Activated T-cell treated with anti-CD3 and anti-CD28 coated beads, Interleukin-2, amount 50 U/mL, for 72 hours (primary cell): ENCODE data around the gene LTF. TPM values are rescaled to one million over a fixed set of nuclear protein-coding genes. Genes with fewer than 3 reads are reported as not detected.
A peak's percentile ranks its signal among the peaks of the same experiment; 100 is the strongest.
"Not testable (repeated sequence)": the region's sequence is repeated elsewhere in the genome, so short reads cannot be mapped to it uniquely, and the experiment has no call there.

Experiments
- ATAC-seq, 2 donors: fragments of 150-1000 bp; cut with Tn5 transposase; replicated peaks in 1 of 2; 2 replicates each; pipeline ENCODE4 v1.10.0; 2021; ENCODE audit warnings: moderate library complexity in 2 of 2, mild to moderate bottlenecking in 1 of 2
- DNase-seq, 2 donors: peaks; one replicate each; pipeline ENCODE4 v3.0.0; 2021 to 2022; ENCODE audit warnings: mixed read lengths in 1 of 2
- H3K27ac Mint-ChIP-seq: one replicate; pipeline ENCODE4 v1.8.0; 2022; ENCODE audit warnings: mild to moderate bottlenecking, moderate library complexity, mixed read lengths
- H3K27me3 Mint-ChIP-seq: one replicate; pipeline ENCODE4 v1.8.0; 2022; ENCODE audit warnings: low read depth, mixed read lengths
- H3K36me3 Mint-ChIP-seq, 2 donors: one replicate each; pipeline ENCODE4 v1.8.0; 2022; ENCODE audit warnings: mixed read lengths in 2 of 2, mild to moderate bottlenecking in 1 of 2; ENCODE audit not compliant: insufficient read depth in 2 of 2
- H3K4me1 Mint-ChIP-seq: one replicate; pipeline ENCODE4 v1.8.0; 2022; ENCODE audit warnings: low read depth, mixed read lengths
- H3K4me3 Mint-ChIP-seq, 2 donors: one replicate each; pipeline ENCODE4 v1.8.0; 2022; ENCODE audit warnings: mild to moderate bottlenecking in 2 of 2, mixed read lengths in 2 of 2, moderate library complexity in 2 of 2
- H3K9me3 Mint-ChIP-seq, 2 donors: one replicate each; pipeline ENCODE4 v1.8.0; 2022; ENCODE audit warnings: mixed read lengths in 2 of 2
- total RNA-seq, 2 donors: library from RNA; stranded (reverse); gene quantifications; one replicate each; pipeline ENCODE4 v1.2.3, GENCODE V29; 2022

LTF gene
- total RNA-seq, 2 donors from 2014 or later: not detected

- Mint-ChIP-seq H3K36me3 (no peaks in the 10 kb centered on the region), H3K4me3 (no peak within 1 kb of the TSS), H3K27ac (no peak within 1 kb of the TSS), H3K27me3 (no peaks in the 10 kb centered on the region), H3K9me3 (no peaks in the 10 kb centered on the region), H3K4me1 (peaks cover 8% of the 10 kb centered on the region)
- DNase-seq (no peak), ATAC-seq (no peak)
Measured at GRCh38 chr3:46497556-46498265, 33.0 kb upstream of the LTF start, which contains the start of gene RTP3. Gene RTP3 (plus strand): TSS chr3:46497976. CDS start chr3:46498063, 87 bp downstream.

- H3K27ac Mint-ChIP-seq: no peak overlapping the region
- H3K36me3 Mint-ChIP-seq: no peaks in the 10 kb centered on the region
- peak; percentile 23 to 35 for DNase-seq
- peaks cover 6% of the 10 kb centered on the region for H3K4me1 Mint-ChIP-seq
- H3K4me3 Mint-ChIP-seq: no peak overlapping the region
- no peak for ATAC-seq
- H3K27me3 Mint-ChIP-seq: no peaks in the 10 kb centered on the region
- H3K9me3 Mint-ChIP-seq: no peaks in the 10 kb centered on the region
Measured at GRCh38 chr3:46496746-46497555, 32.2 kb upstream of the LTF start.

DNA sequence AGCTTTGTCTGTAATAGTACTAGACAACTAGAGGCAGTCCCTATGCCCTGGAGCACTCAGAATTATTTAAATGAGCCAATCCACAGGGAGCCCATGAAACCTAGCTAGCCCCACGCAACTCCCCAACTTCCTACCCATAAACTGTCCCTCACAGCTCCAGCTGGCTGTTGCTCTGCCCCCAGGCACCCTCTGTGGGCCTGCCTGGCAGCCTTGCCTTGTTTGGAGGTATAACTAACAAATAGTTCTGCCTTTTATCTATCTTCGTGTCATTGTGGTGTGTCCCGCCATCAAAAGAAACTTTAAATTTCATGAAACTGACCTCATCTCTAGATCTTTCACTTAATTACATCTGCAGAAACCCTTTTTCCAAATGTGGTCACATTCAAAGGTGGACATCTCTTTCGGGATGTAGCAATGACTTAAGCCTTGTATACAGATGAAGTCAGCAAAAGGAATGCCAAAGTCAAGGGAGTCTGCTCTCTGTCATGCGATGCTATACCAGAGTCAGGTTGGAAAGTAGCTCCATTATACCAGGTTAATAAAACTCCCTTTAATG lies 31.3 kb upstream of the LTF start:
- Mint-ChIP-seq H3K4me3 (no peak overlapping the region), H3K9me3 (no peaks in the 10 kb centered on the region), H3K27ac (no peak overlapping the region), H3K36me3 (no peaks in the 10 kb centered on the region), H3K27me3 (no peaks in the 10 kb centered on the region), H3K4me1 (peaks cover 5% of the 10 kb centered on the region)
- DNase-seq (no peak), ATAC-seq (no peak)

GRCh38 chr3:46494491-46494890 lies 29.8 kb upstream of the LTF start:
- H3K36me3 Mint-ChIP-seq, ATAC-seq, H3K27me3 Mint-ChIP-seq, DNase-seq, H3K4me1 Mint-ChIP-seq, H3K9me3 Mint-ChIP-seq, H3K27ac Mint-ChIP-seq, H3K4me3 Mint-ChIP-seq: not testable (repeated sequence)

DNA sequence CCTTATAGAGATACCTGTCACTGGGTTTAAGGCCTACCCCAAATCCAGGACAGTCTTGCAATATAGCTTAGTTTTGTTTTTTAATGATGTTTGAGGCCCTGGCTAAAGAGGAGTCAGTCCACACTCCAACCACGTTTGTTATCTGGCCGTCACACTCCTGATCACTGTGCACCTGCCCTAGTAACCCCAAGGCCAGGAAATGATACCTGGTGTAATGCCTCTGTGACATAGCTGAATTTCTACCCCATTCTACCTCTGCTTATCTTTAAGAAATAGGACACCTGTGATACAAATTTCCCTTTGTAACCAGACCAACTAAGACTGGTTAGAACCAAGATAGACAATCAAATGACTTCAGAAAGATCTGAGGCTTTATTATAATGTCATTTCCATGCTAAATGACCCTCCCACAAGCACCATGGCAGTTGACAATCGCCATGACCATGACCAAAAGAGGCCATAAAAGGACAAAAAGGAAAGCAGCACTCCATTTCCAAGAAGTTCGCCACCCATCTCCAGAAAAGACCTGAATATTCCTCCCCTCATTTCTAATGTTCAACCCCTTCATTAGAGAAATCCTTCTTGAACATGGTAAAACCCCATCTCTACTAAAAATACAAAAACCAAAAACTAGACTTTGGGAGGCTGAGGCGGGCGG lies 28.3 kb upstream of the LTF start:
- no peaks in the 10 kb centered on the region for H3K36me3 Mint-ChIP-seq
- H3K4me3 Mint-ChIP-seq: no peak overlapping the region

GRCh38 chr3:46491089-46492070 lies 26.7 kb upstream of the LTF start:
- DNase-seq (no peak), ATAC-seq (no peak)
- no peaks in the 10 kb centered on the region for H3K9me3 Mint-ChIP-seq
- H3K27me3 Mint-ChIP-seq: no peaks in the 10 kb centered on the region
- no peak overlapping the region for H3K4me3 Mint-ChIP-seq
- peaks cover 9% of the 10 kb centered on the region for H3K4me1 Mint-ChIP-seq
- no peaks in the 10 kb centered on the region for H3K36me3 Mint-ChIP-seq
- H3K27ac Mint-ChIP-seq: no peak overlapping the region

More for the DNA sequence above, 28.3 kb upstream of the LTF start:
- Mint-ChIP-seq H3K9me3 (no peaks in the 10 kb centered on the region), H3K27ac (no peak overlapping the region), H3K27me3 (no peaks in the 10 kb centered on the region), H3K4me1 (peaks cover 9% of the 10 kb centered on the region)
- no peak for ATAC-seq
- DNase-seq: no peak

DNA sequence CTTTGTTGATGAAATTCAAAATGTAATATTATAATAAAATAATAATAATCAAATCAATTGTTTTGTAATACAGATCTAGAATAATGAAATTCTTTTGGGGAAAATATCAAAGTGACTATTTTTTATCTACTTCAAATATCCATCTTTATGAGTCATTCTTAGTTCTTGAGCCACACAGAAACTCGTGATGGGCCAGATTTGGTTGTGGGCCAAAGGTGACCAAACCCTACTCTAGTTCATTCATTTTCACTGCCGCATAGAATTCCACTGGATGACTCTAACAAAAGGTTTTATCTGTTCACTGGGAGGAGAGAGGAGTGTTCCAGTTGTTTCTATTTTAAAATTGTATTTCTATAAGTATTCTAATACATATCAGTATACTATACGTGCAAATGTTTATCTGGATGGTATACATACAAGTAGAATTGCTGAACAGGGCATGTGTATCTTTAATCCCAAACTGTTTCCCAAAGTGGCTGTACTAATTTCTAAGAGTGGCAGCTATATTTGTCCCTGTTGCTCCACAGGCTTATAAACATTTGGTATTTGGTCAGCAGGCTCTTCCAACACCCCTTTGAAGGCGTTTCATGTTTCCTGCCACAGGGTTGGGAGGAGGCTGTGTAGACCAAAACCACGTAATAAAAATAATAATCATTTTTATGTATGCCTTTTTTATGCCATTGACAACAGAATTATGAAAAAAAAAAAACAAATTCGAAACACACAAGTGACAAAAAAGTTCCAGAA lies 25.8 kb upstream of the LTF start:
- H3K4me1 Mint-ChIP-seq: peaks cover 9% of the 10 kb centered on the region
- DNase-seq (no peak), ATAC-seq (no peak)
- H3K4me3 Mint-ChIP-seq: no peak overlapping the region
- H3K27ac Mint-ChIP-seq: no peak overlapping the region
- H3K36me3 Mint-ChIP-seq: no peaks in the 10 kb centered on the region
- H3K27me3 Mint-ChIP-seq: no peaks in the 10 kb centered on the region
- H3K9me3 Mint-ChIP-seq: no peaks in the 10 kb centered on the region

GRCh38 chr3:46489875-46490274 lies 25.2 kb upstream of the LTF start:
- Mint-ChIP-seq H3K27ac (no peak overlapping the region), H3K36me3 (no peaks in the 10 kb centered on the region), H3K4me3 (no peak overlapping the region), H3K4me1 (peaks cover 9% of the 10 kb centered on the region), H3K27me3 (no peaks in the 10 kb centered on the region), H3K9me3 (no peaks in the 10 kb centered on the region)
- ATAC-seq (no peak), DNase-seq (no peak)

DNA sequence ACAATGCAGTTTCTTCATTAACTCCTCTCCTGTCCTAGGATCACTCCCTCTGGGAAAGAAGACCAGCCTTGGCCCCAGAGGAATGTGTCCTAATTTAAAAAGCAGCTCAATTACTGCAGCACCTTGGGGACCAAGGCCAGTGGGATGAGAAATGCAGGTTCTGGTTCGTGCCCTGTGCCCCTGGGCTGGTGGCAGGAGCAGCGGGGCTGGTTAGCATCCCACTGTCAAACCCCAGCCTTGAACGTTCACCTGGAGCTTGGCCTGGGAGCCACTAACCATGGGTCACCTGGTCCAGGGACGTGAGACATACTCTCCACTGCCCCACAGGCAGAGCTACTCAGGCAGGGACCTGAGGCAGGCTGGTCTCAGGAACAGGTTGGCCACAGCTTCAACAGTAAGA lies 24.7 kb upstream of the LTF start:
- H3K9me3 Mint-ChIP-seq: no peaks in the 10 kb centered on the region
- H3K36me3 Mint-ChIP-seq: no peaks in the 10 kb centered on the region
- peaks cover 9% of the 10 kb centered on the region for H3K4me1 Mint-ChIP-seq
- DNase-seq: no peak
- H3K27me3 Mint-ChIP-seq: no peaks in the 10 kb centered on the region
- no peak overlapping the region for H3K27ac Mint-ChIP-seq
- no peak for ATAC-seq
- H3K4me3 Mint-ChIP-seq: peak overlapping the region in 1 of 2 donors; percentile 38

- Mint-ChIP-seq H3K9me3 (no peaks in the 10 kb centered on the region), H3K4me3 (peak overlapping the region; percentile 38 to 61), H3K4me1 (peaks cover 9% of the 10 kb centered on the region), H3K27me3 (no peaks in the 10 kb centered on the region), H3K36me3 (no peaks in the 10 kb centered on the region), H3K27ac (no peak overlapping the region)
- ATAC-seq: peak; percentile 99
- DNase-seq: peak; percentile 93 to 94
Measured at GRCh38 chr3:46488735-46489361, 24.1 kb upstream of the LTF start.

- no peaks in the 10 kb centered on the region for H3K27me3 Mint-ChIP-seq
- H3K36me3 Mint-ChIP-seq: no peaks in the 10 kb centered on the region
- no peaks in the 10 kb centered on the region for H3K9me3 Mint-ChIP-seq
- ATAC-seq: no peak
- peaks cover 9% of the 10 kb centered on the region for H3K4me1 Mint-ChIP-seq
- DNase-seq: no peak
- no peak overlapping the region for H3K27ac Mint-ChIP-seq
- no peak overlapping the region for H3K4me3 Mint-ChIP-seq
Measured at GRCh38 chr3:46485779-46486175, 21.1 kb upstream of the LTF start.
